H9 (cell line): ENCODE data around the gene TLL2. TPM values are rescaled to one million over a fixed set of nuclear protein-coding genes. Genes with fewer than 3 reads are reported as not detected.

Source experiments
- DNase-seq: peaks from one replicate; pipeline ENCODE4 v3.0.0-alpha.2; 2017
- H2AFZ ChIP-seq: one replicate; pipeline ENCODE4 v1.6.1; 2013; ENCODE audit warnings: mild to moderate bottlenecking, low read length, control low read depth, moderate library complexity
- H2AK5ac ChIP-seq: 2 replicates; pipeline ENCODE4 v1.6.1; 2013; ENCODE audit warnings: low read length, control low read depth, mixed read lengths; ENCODE audit not compliant: insufficient read length
- H2BK120ac ChIP-seq: one replicate; pipeline ENCODE4 v1.6.1; 2013; ENCODE audit warnings: low read depth, mild to moderate bottlenecking, low read length, control low read depth, inconsistent platforms; ENCODE audit not compliant: poor library complexity, severe bottlenecking
- H2BK12ac ChIP-seq: 2 replicates; pipeline ENCODE4 v1.6.1; 2013; ENCODE audit warnings: low read length, control low read depth, mixed read lengths, low read depth; ENCODE audit not compliant: insufficient read length
- H2BK15ac ChIP-seq: 2 replicates; pipeline ENCODE4 v1.6.1; 2013; ENCODE audit warnings: low read depth, low read length, control low read depth
- H2BK20ac ChIP-seq: one replicate; pipeline ENCODE4 v1.6.1; 2013; ENCODE audit warnings: low read depth, mild to moderate bottlenecking, low read length, control low read depth, inconsistent platforms; ENCODE audit not compliant: poor library complexity, severe bottlenecking
- H2BK5ac ChIP-seq: 2 replicates; pipeline ENCODE4 v1.6.1; 2013; ENCODE audit warnings: low read length, control low read depth, mixed read lengths; ENCODE audit not compliant: insufficient read length
- H3K14ac ChIP-seq: 2 replicates; pipeline ENCODE4 v1.6.1; 2013; ENCODE audit warnings: low read length, control low read depth; ENCODE audit not compliant: insufficient read depth
- H3K18ac ChIP-seq: 2 replicates; pipeline ENCODE4 v1.6.1; 2013; ENCODE audit warnings: low read depth, mild to moderate bottlenecking, mixed read lengths, low read length, control low read depth; ENCODE audit not compliant: insufficient read length
- H3K23ac ChIP-seq: 2 replicates; pipeline ENCODE4 v1.6.1; 2013; ENCODE audit warnings: low read length, control low read depth, mixed read lengths, low read depth; ENCODE audit not compliant: insufficient read length
- H3K23me2 ChIP-seq: 2 replicates; pipeline ENCODE4 v1.6.1; 2013; ENCODE audit warnings: low read depth, mild to moderate bottlenecking, mixed read lengths, low read length, control low read depth; ENCODE audit not compliant: insufficient read length, poor library complexity, severe bottlenecking
- H3K27ac ChIP-seq: 2 replicates; pipeline ENCODE4 v1.5.1; 2013; ENCODE audit warnings: low read length, control low read depth, mixed read lengths, low read depth; ENCODE audit not compliant: insufficient read length
- H3K27me3 ChIP-seq: 2 replicates; pipeline ENCODE4 v1.6.1; 2013; ENCODE audit warnings: low read length, control low read depth, inconsistent platforms; ENCODE audit not compliant: insufficient read depth
- H3K4ac ChIP-seq: 2 replicates; pipeline ENCODE4 v1.6.1; 2013; ENCODE audit warnings: low read depth, mild to moderate bottlenecking, control low read depth, inconsistent platforms, low read length, moderate library complexity
- H3K4me1 ChIP-seq: 2 replicates; pipeline ENCODE4 v1.6.1; 2013; ENCODE audit warnings: low read length, control low read depth, inconsistent platforms; ENCODE audit not compliant: insufficient read depth
- H3K4me2 ChIP-seq: 2 replicates; pipeline ENCODE4 v1.6.1; 2013; ENCODE audit warnings: low read length, control low read depth, mixed read lengths; ENCODE audit not compliant: insufficient read length, insufficient read depth
- H3K56ac ChIP-seq: 2 replicates; pipeline ENCODE4 v1.6.1; 2013; ENCODE audit warnings: low read depth, mild to moderate bottlenecking, mixed read lengths, low read length, control low read depth; ENCODE audit not compliant: insufficient read length
- H3K79me1 ChIP-seq: 2 replicates; pipeline ENCODE4 v1.6.1; 2013; ENCODE audit warnings: low read depth, mild to moderate bottlenecking, moderate library complexity, low read length, control low read depth, inconsistent platforms; ENCODE audit not compliant: insufficient read depth, poor library complexity, severe bottlenecking
- H3K79me2 ChIP-seq: 2 replicates; pipeline ENCODE4 v1.6.1; 2013; ENCODE audit warnings: low read length, control low read depth, inconsistent platforms; ENCODE audit not compliant: insufficient read depth
- H3K9ac ChIP-seq: 2 replicates; pipeline ENCODE4 v1.6.1; 2013; ENCODE audit warnings: low read length, control low read depth, mixed read lengths; ENCODE audit not compliant: insufficient read length; ENCODE audit errors: extremely low read depth
- H3K9me3 ChIP-seq: one replicate; pipeline ENCODE4 v1.6.1; 2013; ENCODE audit warnings: low read depth, low read length, inconsistent platforms; ENCODE audit not compliant: control insufficient read depth
- H3T11ph ChIP-seq: one replicate; pipeline ENCODE4 v1.6.1; 2013; ENCODE audit warnings: mild to moderate bottlenecking, low read length, control low read depth, inconsistent platforms
- H4K20me1 ChIP-seq: one replicate; pipeline ENCODE4 v1.6.1; 2013; ENCODE audit not compliant: control insufficient read depth, insufficient read length, insufficient read depth
- H4K5ac ChIP-seq: 2 replicates; pipeline ENCODE4 v1.6.1; 2013; ENCODE audit warnings: low read depth, mild to moderate bottlenecking, mixed read lengths, low read length, control low read depth; ENCODE audit not compliant: insufficient read length
- H4K8ac ChIP-seq: replicated peaks from 2 replicates; pipeline ENCODE4 v1.6.1; 2013; ENCODE audit warnings: low read length, control low read depth, mixed read lengths, low read depth; ENCODE audit not compliant: insufficient read length
- H4K91ac ChIP-seq: 2 replicates; pipeline ENCODE4 v1.6.1; 2013; ENCODE audit warnings: low read depth, mild to moderate bottlenecking, moderate library complexity, mixed read lengths, low read length, control low read depth; ENCODE audit not compliant: insufficient read length
- H3K27ac Mint-ChIP-seq, 3 experiments: 2 replicates in 2 of 3; 3 replicates in 1 of 3; pipeline ENCODE4 v1.8.0; 2020 to 2021; ENCODE audit warnings: mixed read lengths in 3 of 3, mild to moderate bottlenecking in 1 of 3, moderate library complexity in 1 of 3
- H3K27me3 Mint-ChIP-seq: 2 replicates; pipeline ENCODE4 v1.8.0; 2021; ENCODE audit warnings: low read depth, mild to moderate bottlenecking, moderate library complexity, mixed read lengths
- H3K36me3 Mint-ChIP-seq, 3 experiments: 2 replicates in 2 of 3; 3 replicates in 1 of 3; pipeline ENCODE4 v1.8.0; 2020 to 2021; ENCODE audit warnings: low read depth in 3 of 3, mixed read lengths in 3 of 3; ENCODE audit not compliant: insufficient read depth in 1 of 3
- H3K4me1 Mint-ChIP-seq, 2 experiments: 2 replicates each; pipeline ENCODE4 v1.8.0; 2020; ENCODE audit warnings: mixed read lengths in 2 of 2
- H3K4me3 Mint-ChIP-seq, 2 experiments: 2 replicates in 1 of 2; 3 replicates in 1 of 2; pipeline ENCODE4 v1.8.0; 2020 to 2021; ENCODE audit warnings: mild to moderate bottlenecking in 2 of 2, mixed read lengths in 2 of 2, moderate library complexity in 1 of 2
- H3K9me3 Mint-ChIP-seq, 2 experiments: 2 replicates in 1 of 2; 3 replicates in 1 of 2; pipeline ENCODE4 v1.8.0; 2020; ENCODE audit warnings: mild to moderate bottlenecking in 2 of 2, mixed read lengths in 2 of 2, moderate library complexity in 1 of 2
- WGBS: extraction: QIAGEN DNeasy Blood & Tissue Kit; methylation state at CpG from one replicate; pipeline ENCODE4 v1.1.7; 2013; ENCODE audit warnings: missing lambda C conversion rate, low lambda C conversion rate, mixed read lengths; ENCODE audit not compliant: insufficient read length; ENCODE audit errors: extremely low coverage; 5-methylcytosine and 5-hydroxymethylcytosine counted together
- total RNA-seq: library from RNA; stranded (reverse); gene quantifications from 2 replicates; pipeline ENCODE4 v1.2.1, GENCODE V29; 2021
- TF ChIP-seq, protein P1 (sequence below): fragments of 200-600 bp; sonication (generic); conservative IDR thresholded peaks from 3 replicates; pipeline ENCODE4 v1.8.0; 2021; ENCODE audit warnings: antibody characterized with exemption, mild to moderate bottlenecking

The TLL2 gene
- total RNA-seq, 1 experiment from 2014 or later, result 1.4 TPM

- WGBS, result no CpG with 5 or more reads among the region's 10 CpGs
- H4K20me1 ChIP-seq, result peaks cover 2% of the 10 kb centered on the region
- Mint-ChIP-seq H3K27me3 (no peaks in the 10 kb centered on the region), H3K4me1 (peaks cover 0 to 3% of the 10 kb centered on the region in 2 experiments; a peak in 2 of 4 replicates), H3K27ac (no peak overlapping the region), H3K36me3 (no peaks in the 10 kb centered on the region; a peak in 1 of 7 replicates), H3K4me3 (no peak overlapping the region), H3K9me3 (no peaks in the 10 kb centered on the region)
- no peak overlapping the region for H3K23ac ChIP-seq
- H2BK5ac ChIP-seq, result no peak overlapping the region
- H4K5ac ChIP-seq, result no peak overlapping the region
- no peak for DNase-seq
- no peak overlapping the region for H3T11ph ChIP-seq
- H2AFZ ChIP-seq, result no peak overlapping the region
- H2BK15ac ChIP-seq, result no peak overlapping the region
- H3K79me2 ChIP-seq, result no peaks in the 10 kb centered on the region
- no peak overlapping the region for H4K8ac ChIP-seq
- H4K91ac ChIP-seq, result no peak overlapping the region
- no peak overlapping the region for H2BK120ac ChIP-seq
- H3K79me1 ChIP-seq, result no peaks in the 10 kb centered on the region
- no peaks in the 10 kb centered on the region for H3K23me2 ChIP-seq
- H3K9ac ChIP-seq, result no peak overlapping the region
- no peaks in the 10 kb centered on the region for H3K27me3 ChIP-seq
- no peak overlapping the region for H3K56ac ChIP-seq
- H3K18ac ChIP-seq, result no peak overlapping the region
- H2BK20ac ChIP-seq, result no peak overlapping the region
- no peaks in the 10 kb centered on the region; the same call in 1 of the 2 replicates for H3K4me1 ChIP-seq
- no peak overlapping the region for H2AK5ac ChIP-seq
- H3K27ac ChIP-seq, result no peak overlapping the region
- no peak overlapping the region for H3K14ac ChIP-seq
- no peak overlapping the region for H3K4ac ChIP-seq
- TF ChIP-seq, protein P1, sequence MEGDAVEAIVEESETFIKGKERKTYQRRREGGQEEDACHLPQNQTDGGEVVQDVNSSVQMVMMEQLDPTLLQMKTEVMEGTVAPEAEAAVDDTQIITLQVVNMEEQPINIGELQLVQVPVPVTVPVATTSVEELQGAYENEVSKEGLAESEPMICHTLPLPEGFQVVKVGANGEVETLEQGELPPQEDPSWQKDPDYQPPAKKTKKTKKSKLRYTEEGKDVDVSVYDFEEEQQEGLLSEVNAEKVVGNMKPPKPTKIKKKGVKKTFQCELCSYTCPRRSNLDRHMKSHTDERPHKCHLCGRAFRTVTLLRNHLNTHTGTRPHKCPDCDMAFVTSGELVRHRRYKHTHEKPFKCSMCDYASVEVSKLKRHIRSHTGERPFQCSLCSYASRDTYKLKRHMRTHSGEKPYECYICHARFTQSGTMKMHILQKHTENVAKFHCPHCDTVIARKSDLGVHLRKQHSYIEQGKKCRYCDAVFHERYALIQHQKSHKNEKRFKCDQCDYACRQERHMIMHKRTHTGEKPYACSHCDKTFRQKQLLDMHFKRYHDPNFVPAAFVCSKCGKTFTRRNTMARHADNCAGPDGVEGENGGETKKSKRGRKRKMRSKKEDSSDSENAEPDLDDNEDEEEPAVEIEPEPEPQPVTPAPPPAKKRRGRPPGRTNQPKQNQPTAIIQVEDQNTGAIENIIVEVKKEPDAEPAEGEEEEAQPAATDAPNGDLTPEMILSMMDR, result no peak
- H3K4me2 ChIP-seq, result no peak overlapping the region
- H3K9me3 ChIP-seq, result no peaks in the 10 kb centered on the region
- no peak overlapping the region for H2BK12ac ChIP-seq
Measured at GRCh38 chr10:96411716-96412320, 101.9 kb downstream of the TLL2 start.
